GM23338 (cell line): ENCODE data around the gene BCR. TPM values are rescaled to one million over a fixed set of nuclear protein-coding genes. Genes with fewer than 3 reads are reported as not detected.

ENCODE experiments used
- ATAC-seq: fragments of 200-7000 bp; cut with Tn5 transposase; 3 replicates; pipeline ENCODE4 v1.9.1; 2020
- DNase-seq: peaks from one replicate; pipeline ENCODE4 v3.0.0-alpha.2; 2015; ENCODE audit warnings: low spot score
- H2AFZ ChIP-seq: fragments of 200-600 bp; sonication (generic); 2 replicates; pipeline ENCODE4 v1.8.0; 2016; ENCODE audit warnings: antibody characterized with exemption, mild to moderate bottlenecking, moderate library complexity
- H3F3A ChIP-seq: fragments of 200-600 bp; sonication (generic); replicated peaks from 2 replicates; pipeline ENCODE4 v1.8.0; 2017; ENCODE audit warnings: antibody characterized with exemption, mixed run types, low read depth
- H3K27ac ChIP-seq: fragments of 200-600 bp; sonication (generic); 2 replicates; pipeline ENCODE4 v1.6.1; 2016; ENCODE audit warnings: low read depth
- H3K27me3 ChIP-seq: fragments of 200-600 bp; sonication (generic); 2 replicates; pipeline ENCODE4 v1.8.0; 2016; ENCODE audit warnings: mild to moderate bottlenecking, mixed run types, moderate library complexity; ENCODE audit not compliant: insufficient read depth
- H3K36me3 ChIP-seq: fragments of 200-600 bp; sonication (generic); 2 replicates; pipeline ENCODE4 v1.8.0; 2016; ENCODE audit warnings: mild to moderate bottlenecking; ENCODE audit not compliant: insufficient read depth
- H3K4me1 ChIP-seq: fragments of 200-600 bp; sonication (generic); 2 replicates; pipeline ENCODE4 v1.8.0; 2016; ENCODE audit warnings: mild to moderate bottlenecking, moderate library complexity; ENCODE audit not compliant: insufficient read depth
- H3K4me2 ChIP-seq: fragments of 200-600 bp; sonication (generic); 2 replicates; pipeline ENCODE4 v1.7.1; 2017; ENCODE audit warnings: mixed run types
- H3K4me3 ChIP-seq: fragments of 200-600 bp; sonication (generic); 2 replicates; pipeline ENCODE4 v1.6.1; 2016; ENCODE audit warnings: mixed run types
- H3K79me2 ChIP-seq: fragments of 200-600 bp; sonication (generic); replicated peaks from 2 replicates; pipeline ENCODE4 v1.8.0; 2017; ENCODE audit warnings: mild to moderate bottlenecking; ENCODE audit not compliant: insufficient read depth
- H3K9me2 ChIP-seq: fragments of 200-600 bp; sonication (generic); 2 replicates; pipeline ENCODE4 v1.8.0; 2017; ENCODE audit not compliant: insufficient read depth
- H4K20me1 ChIP-seq: fragments of 200-600 bp; sonication (generic); replicated peaks from 2 replicates; pipeline ENCODE4 v1.8.0; 2017; ENCODE audit warnings: mild to moderate bottlenecking; ENCODE audit not compliant: insufficient read depth
- H3K27ac Mint-ChIP-seq: 2 replicates; pipeline ENCODE4 v1.8.0; 2020; ENCODE audit warnings: inconsistent platforms, mild to moderate bottlenecking, moderate library complexity, mixed read lengths
- H3K27me3 Mint-ChIP-seq: 3 replicates; pipeline ENCODE4 v1.8.0; 2022; ENCODE audit warnings: low read depth, mild to moderate bottlenecking, moderate library complexity, mixed read lengths, inconsistent platforms; ENCODE audit not compliant: insufficient read depth, poor library complexity
- H3K36me3 Mint-ChIP-seq: 3 replicates; pipeline ENCODE4 v1.8.0; 2021; ENCODE audit warnings: low read depth, mild to moderate bottlenecking, inconsistent platforms, moderate library complexity, mixed read lengths
- H3K4me1 Mint-ChIP-seq: 3 replicates; pipeline ENCODE4 v1.8.0; 2020; ENCODE audit warnings: mild to moderate bottlenecking, inconsistent platforms, mixed read lengths
- H3K4me3 Mint-ChIP-seq: 3 replicates; pipeline ENCODE4 v1.8.0; 2021; ENCODE audit warnings: moderate library complexity, mild to moderate bottlenecking, inconsistent platforms, mixed read lengths
- H3K9me3 Mint-ChIP-seq: 3 replicates; pipeline ENCODE4 v1.8.0; 2020; ENCODE audit warnings: moderate library complexity, mild to moderate bottlenecking, inconsistent platforms, mixed read lengths
- CREB1 ChIP-seq: fragments of 250-450 bp; sonication (Bioruptor Pico); IDR thresholded peaks from 2 replicates; pipeline ENCODE4 v1.5.0; 2020; ENCODE audit warnings: low read depth, mild to moderate bottlenecking, moderate library complexity
- CTCF ChIP-seq, 2 experiments: fragments of 200-600 bp in 1 of 2; sonication (generic) in 1 of 2; conservative IDR thresholded peaks; 2 replicates each; pipeline versions ENCODE4 v1.5.1 to v1.6.1; 2016 to 2017; ENCODE audit warnings: antibody characterized with exemption in 2 of 2, low read depth in 2 of 2, mild to moderate bottlenecking in 2 of 2, moderate library complexity in 1 of 2
- ETS1 ChIP-seq: IDR thresholded peaks from 2 replicates; pipeline ENCODE4 v1.6.1; 2016; ENCODE audit warnings: antibody characterized with exemption
- EZH2 ChIP-seq: fragments of 200-600 bp; sonication (generic); IDR thresholded peaks from one replicate; pipeline ENCODE4 v1.8.0; 2017; ENCODE audit warnings: antibody characterized with exemption, mild to moderate bottlenecking, low read depth; ENCODE audit not compliant: unreplicated experiment
- EZH2phosphoT487 ChIP-seq: fragments of 200-600 bp; sonication (generic); IDR thresholded peaks from one replicate; pipeline ENCODE4 v1.8.1; 2018; ENCODE audit warnings: antibody characterized with exemption; ENCODE audit not compliant: unreplicated experiment
- JUNB ChIP-seq: IDR thresholded peaks from one replicate; pipeline ENCODE4 v1.6.1; 2016; ENCODE audit warnings: antibody characterized with exemption; ENCODE audit not compliant: unreplicated experiment
- NANOG ChIP-seq: IDR thresholded peaks from 2 replicates; pipeline ENCODE4 v1.6.1; 2016; ENCODE audit warnings: antibody characterized with exemption, borderline replicate concordance
- POLR2AphosphoS5 ChIP-seq: IDR thresholded peaks from 2 replicates; pipeline ENCODE4 v1.6.1; 2016; ENCODE audit warnings: antibody characterized with exemption, low read depth
- ZNF331 ChIP-seq: fragments of 250-450 bp; sonication (Bioruptor Pico); IDR thresholded peaks from 2 replicates; pipeline ENCODE4 v1.5.0; 2020; ENCODE audit warnings: low read depth, mild to moderate bottlenecking, moderate library complexity
- ZNF462 ChIP-seq: fragments of 250-450 bp; sonication (Bioruptor Pico); IDR thresholded peaks from 2 replicates; pipeline ENCODE4 v1.5.0; 2020; ENCODE audit warnings: mild to moderate bottlenecking, moderate library complexity
- polyA plus RNA-seq: library from polyadenylated mRNA; unstranded; fragments of >200 nt; fragmentation: Nextera tagmentation; extraction: Ambion mirVana; gene quantifications from 2 replicates; pipeline ENCODE4 v1.2.1, GENCODE V29; 2016
- total RNA-seq: library from RNA; depleted of rRNA; stranded (reverse); fragments of >200 nt; shearing (Covaris generic); gene quantifications from 2 replicates; pipeline ENCODE4 v1.2.3, GENCODE V29; 2014

Gene BCR
- total and polyA plus RNA-seq, 2 experiments from 2014 or later = 17.7 to 121 TPM

- H3K9me3 Mint-ChIP-seq = peaks cover 30% of the 10 kb centered on the region
- TF ChIP-seq CTCF (conservative IDR thresholded peaks at IDR 0.05; ENCODE audit: low read depth in 2 of 2) = no peak
- no peak for TF ChIP-seq EZH2phosphoT487
- no peak for TF ChIP-seq CREB1 (CRISPR knock-in tag)
- no peak for TF ChIP-seq EZH2
- TF ChIP-seq ZNF331 (CRISPR knock-in tag) = no peak
- no peak for TF ChIP-seq POLR2AphosphoS5
- no peak for TF ChIP-seq JUNB
Measured at GRCh38 chr22:23228503-23228902, 48.2 kb downstream of the BCR start.

GRCh38 chr22:23229646-23230045 is 49.3 kb downstream of the BCR start:
- peak overlapping the region; percentile 68 for H3K4me2 ChIP-seq

More at GRCh38 chr22:23228503-23228902, 48.2 kb downstream of the BCR start:
- no peak for DNase-seq
- H2AFZ ChIP-seq = no peak overlapping the region
- H3K4me2 ChIP-seq = no peak overlapping the region
- H3K4me3 Mint-ChIP-seq = no peak overlapping the region
- peaks cover 10% of the 10 kb centered on the region for H3K27me3 Mint-ChIP-seq
- no peak overlapping the region for H3K27ac ChIP-seq
- H3K27ac Mint-ChIP-seq = no peak overlapping the region
- peaks cover 10% of the 10 kb centered on the region; the same call in 1 of the 2 replicates for H3K36me3 ChIP-seq
- ATAC-seq = no peak
- H3K4me1 Mint-ChIP-seq = peaks cover 74% of the 10 kb centered on the region
- peaks cover 35% of the 10 kb centered on the region for H3K36me3 Mint-ChIP-seq
- H3K27me3 ChIP-seq = no peaks in the 10 kb centered on the region
- H4K20me1 ChIP-seq = peaks cover 8% of the 10 kb centered on the region; the same call in 1 of the 2 replicates
- no peak overlapping the region for H3K4me3 ChIP-seq
- no peaks in the 10 kb centered on the region for H3K9me2 ChIP-seq
- peaks cover 100% of the 10 kb centered on the region for H3K79me2 ChIP-seq
- peaks cover 15% of the 10 kb centered on the region; the same call in 1 of the 2 replicates for H3F3A ChIP-seq
- H3K4me1 ChIP-seq = peaks cover 79% of the 10 kb centered on the region

More at GRCh38 chr22:23229646-23230045, 49.3 kb downstream of the BCR start:
- H3K4me3 ChIP-seq = peak overlapping the region; percentile 27; the same call in 1 of the 2 replicates
- no peak overlapping the region for H2AFZ ChIP-seq
- no peak for ATAC-seq
- peaks cover 41% of the 10 kb centered on the region for H3K36me3 Mint-ChIP-seq
- peaks cover 30% of the 10 kb centered on the region for H3K9me3 Mint-ChIP-seq
- H3K79me2 ChIP-seq = peaks cover 100% of the 10 kb centered on the region
- peak overlapping the region; percentile 96 for H3K27ac ChIP-seq
- no peaks in the 10 kb centered on the region for H3K9me2 ChIP-seq
- DNase-seq = no peak
- H3K4me3 Mint-ChIP-seq = no peak overlapping the region
- peaks cover 70% of the 10 kb centered on the region for H3K4me1 Mint-ChIP-seq
- no peaks in the 10 kb centered on the region for H3K27me3 ChIP-seq
- peaks cover 7% of the 10 kb centered on the region; the same call in 1 of the 2 replicates for H4K20me1 ChIP-seq
- H3K4me1 ChIP-seq = peaks cover 69% of the 10 kb centered on the region
- H3F3A ChIP-seq = peaks cover 15% of the 10 kb centered on the region; the same call in 1 of the 2 replicates
- H3K36me3 ChIP-seq = peaks cover 10% of the 10 kb centered on the region; the same call in 1 of the 2 replicates
- TF ChIP-seq CTCF (conservative IDR thresholded peaks at IDR 0.05; ENCODE audit: low read depth in 2 of 2) (no peak), CREB1 (CRISPR knock-in tag) (no peak), ZNF331 (CRISPR knock-in tag) (no peak), NANOG (no peak), ETS1 (no peak), ZNF462 (CRISPR knock-in tag) (no peak)
- H3K27me3 Mint-ChIP-seq = peaks cover 12% of the 10 kb centered on the region
- H3K27ac Mint-ChIP-seq = peak overlapping the region; percentile 35
